B cell (primary cell): ENCODE measurements around the gene ANTXRL. TPM values are rescaled to one million over a fixed set of nuclear protein-coding genes. Genes with fewer than 3 reads are reported as not detected.

ENCODE experiments used
- ATAC-seq: fragments of 200-7000 bp; cut with Tn5 transposase; one replicate; pipeline ENCODE4 v1.10.0; 2021; ENCODE audit warnings: low read depth, mild to moderate bottlenecking, moderate number of reproducible peaks, moderate library complexity
- CTCF ChIA-PET: fragments of 350-600 bp; sonication (Branson Sonifier 250); formaldehyde crosslinking; loops from one replicate; lab custom pipeline; 2021; ENCODE audit warnings: antibody characterized with exemption, inconsistent platforms; lab: Charles Lee
- POLR2A ChIA-PET: fragments of 350-600 bp; sonication (Branson Sonifier 250); formaldehyde crosslinking; loops from one replicate; lab custom pipeline; 2021; ENCODE audit warnings: antibody characterized with exemption; lab: Charles Lee
- DNase-seq: peaks from one replicate; pipeline ENCODE4 v3.0.0; 2013
- H2AFZ ChIP-seq: 2 replicates; pipeline ENCODE4 v1.6.1; 2012; ENCODE audit warnings: mild to moderate bottlenecking, low read depth, low read length; ENCODE audit not compliant: insufficient read depth, poor library complexity, severe bottlenecking
- H3K27ac ChIP-seq, 2 donors: 1 replicate in 1 of 2; 2 replicates in 1 of 2; pipeline ENCODE4 v1.5.1; 2012 to 2013; ENCODE audit warnings: low read length in 2 of 2, mild to moderate bottlenecking in 2 of 2, moderate library complexity in 1 of 2
- H3K27me3 ChIP-seq, 4 experiments: fragments of 200-600 bp in 1 of 4; sonication (generic) in 1 of 4; replicated peaks in 1 of 4; 1 replicate in 2 of 4; 2 replicates in 2 of 4; pipeline versions ENCODE4 v1.6.1 to v1.7.0; 2013 to 2016; ENCODE audit warnings: low read length in 3 of 4, mild to moderate bottlenecking in 2 of 4, mixed read lengths in 1 of 4, moderate library complexity in 1 of 4; ENCODE audit not compliant: insufficient read depth in 4 of 4, control insufficient read depth in 3 of 4; ENCODE audit errors: control extremely low read depth in 1 of 4
- H3K36me3 ChIP-seq, 2 experiments: replicated peaks in 1 of 2; 1 replicate in 1 of 2; 2 replicates in 1 of 2; pipeline versions ENCODE4 v1.6.1 to v1.7.1; 2013; ENCODE audit warnings: low read length in 1 of 2; ENCODE audit not compliant: insufficient read depth in 2 of 2, control insufficient read depth in 1 of 2; ENCODE audit errors: control extremely low read depth in 1 of 2, extremely low read depth in 1 of 2
- H3K4me1 ChIP-seq, 2 donors: fragments of 200-600 bp in 1 of 2; sonication (generic) in 1 of 2; 1 replicate in 1 of 2; 2 replicates in 1 of 2; pipeline versions ENCODE4 v1.5.1 to v1.6.1; 2013 to 2017; ENCODE audit warnings: low read length in 2 of 2; ENCODE audit not compliant: control insufficient read depth in 2 of 2, insufficient read depth in 2 of 2
- H3K4me2 ChIP-seq: replicated peaks from 2 replicates; pipeline ENCODE3; 2012; ENCODE audit warnings: mild to moderate bottlenecking, low read depth, low read length; ENCODE audit not compliant: poor library complexity, severe bottlenecking
- H3K4me3 ChIP-seq, 5 experiments: fragments of 200-600 bp in 1 of 5; sonication (generic) in 1 of 5; 1 replicate in 3 of 5; 2 replicates in 2 of 5; pipeline versions ENCODE4 v1.5.1 to v1.7.0; 2011 to 2016; ENCODE audit warnings: low read length in 4 of 5, mild to moderate bottlenecking in 4 of 5, low read depth in 2 of 5, control low read depth in 1 of 5, moderate library complexity in 1 of 5; ENCODE audit not compliant: insufficient read depth in 1 of 5; ENCODE audit errors: control extremely low read depth in 1 of 5, extremely low read depth in 1 of 5
- H3K79me2 ChIP-seq: fragments of 200-600 bp; sonication (generic); one replicate; pipeline ENCODE4 v1.6.0; 2016; ENCODE audit warnings: low read length; ENCODE audit not compliant: control insufficient read depth, insufficient read depth
- H3K9ac ChIP-seq: fragments of 200-600 bp; sonication (generic); 2 replicates; pipeline ENCODE4 v1.6.1; 2017; ENCODE audit warnings: mild to moderate bottlenecking, low read length, moderate library complexity
- H3K9me3 ChIP-seq, 3 donors: one replicate each; pipeline versions ENCODE4 v1.6.1 to v1.7.1; 2013; ENCODE audit warnings: low read length in 2 of 3; ENCODE audit not compliant: control insufficient read depth in 2 of 3, insufficient read depth in 1 of 3; ENCODE audit errors: control extremely low read depth in 1 of 3
- H4K20me1 ChIP-seq: 2 replicates; pipeline ENCODE4 v1.6.0; 2012; ENCODE audit warnings: mild to moderate bottlenecking, low read length; ENCODE audit not compliant: insufficient read depth, control insufficient read depth, poor library complexity, severe bottlenecking
- H3K27ac Mint-ChIP-seq: one replicate; pipeline ENCODE4 v1.8.0; 2021; ENCODE audit warnings: mixed read lengths
- H3K27me3 Mint-ChIP-seq: one replicate; pipeline ENCODE4 v1.8.0; 2021; ENCODE audit warnings: mixed read lengths
- H3K4me1 Mint-ChIP-seq: one replicate; pipeline ENCODE4 v1.8.0; 2021; ENCODE audit warnings: mixed read lengths
- H3K4me3 Mint-ChIP-seq: one replicate; pipeline ENCODE4 v1.8.0; 2021; ENCODE audit warnings: mixed read lengths
- H3K9me3 Mint-ChIP-seq: one replicate; pipeline ENCODE4 v1.8.0; 2022; ENCODE audit warnings: mixed read lengths; ENCODE audit not compliant: insufficient read depth
- CTCF ChIP-seq: fragments of 200-600 bp; IDR thresholded peaks from one replicate; pipeline ENCODE4 v1.8.0; 2022; ENCODE audit warnings: antibody characterized with exemption, mild to moderate bottlenecking
- EZH2 ChIP-seq: IDR thresholded peaks from 2 replicates; pipeline ENCODE4 v1.6.1; 2012; ENCODE audit warnings: borderline replicate concordance, low read depth, mild to moderate bottlenecking, moderate library complexity, low read length; ENCODE audit not compliant: insufficient read depth, poor library complexity, severe bottlenecking
- WGBS: methylation state at CpG from one replicate; pipeline ENCODE4 v1.1.5; 2013; ENCODE audit warnings: missing lambda C conversion rate; ENCODE audit not compliant: insufficient coverage; 5-methylcytosine and 5-hydroxymethylcytosine counted together
- intact Hi-C: fragments of 100-400 bp; cut with micrococcal nuclease; formaldehyde crosslinking; loops from one replicate; pipeline ENCODE4 v1.10.0; 2022
- polyA plus RNA-seq: library from polyadenylated mRNA; depleted of rRNA; stranded (reverse); fragments of >200 nt; gene quantifications from 2 replicates; pipeline ENCODE4 v1.2.3, GENCODE V29; 2012
- total RNA-seq, 2 donors: library from RNA; stranded (reverse); fragments of 120-200 nt in 1 of 2; gene quantifications; 1 replicate in 1 of 2; 2 replicates in 1 of 2; pipeline versions ENCODE4 v1.2.3 to v1.2.4, GENCODE V29; 2013 to 2022

Gene ANTXRL
- total and polyA plus RNA-seq, 2 donors (not counting 1 experiment from before 2014, with no cell fraction given), result not detected

GRCh38 chr10:46273506-46274477, 13.0 kb upstream of the ANTXRL start:
- intact Hi-C loops, result no loop called here
- H3K4me3 ChIP-seq, result no peak overlapping the region
- WGBS, result 96% methylated on average over 5 of the region's 9 CpGs
- Mint-ChIP-seq H3K27ac (no peak overlapping the region), H3K27me3 (peaks cover 7% of the 10 kb centered on the region), H3K9me3 (no peaks in the 10 kb centered on the region), H3K4me1 (peaks cover 6% of the 10 kb centered on the region), H3K4me3 (no peak overlapping the region)
- H3K4me1 ChIP-seq, result peaks cover 39 to 41% of the 10 kb centered on the region in 2 donors
- POLR2A ChIA-PET, result no interaction called here
- DNase-seq (no peak), ATAC-seq (no peak)
- CTCF ChIA-PET, result no interaction called here
- no peak overlapping the region for H3K4me2 ChIP-seq
- TF ChIP-seq EZH2 (no peak), CTCF (no peak)
- no peaks in the 10 kb centered on the region for H3K27me3 ChIP-seq
- no peak overlapping the region for H3K9ac ChIP-seq
- H2AFZ ChIP-seq, result no peak overlapping the region
- H3K36me3 ChIP-seq, result no peaks in the 10 kb centered on the region
- no peaks in the 10 kb centered on the region for H4K20me1 ChIP-seq
- peaks cover 11% of the 10 kb centered on the region for H3K79me2 ChIP-seq
- H3K9me3 ChIP-seq, result peaks cover 0 to 7% (median 0%) of the 10 kb centered on the region in 3 donors
- H3K27ac ChIP-seq, result no peak overlapping the region

GRCh38 chr10:46277840-46278239, 9.0 kb upstream of the ANTXRL start:
- H3K79me2 ChIP-seq, result peaks cover under 1% of the 10 kb centered on the region
- H3K4me2 ChIP-seq, result no peak overlapping the region
- H2AFZ ChIP-seq, result no peak overlapping the region
- ChIA-PET CTCF (no interaction called here), POLR2A (no interaction called here)
- intact Hi-C loops, result no loop called here
- DNase-seq (no peak), ATAC-seq (no peak)
- H3K4me3 ChIP-seq, result no peak overlapping the region
- H3K36me3 ChIP-seq, result no peaks in the 10 kb centered on the region
- Mint-ChIP-seq H3K27me3 (peaks cover 20% of the 10 kb centered on the region), H3K4me3 (no peak overlapping the region), H3K4me1 (peaks cover 6% of the 10 kb centered on the region), H3K27ac (no peak overlapping the region), H3K9me3 (no peaks in the 10 kb centered on the region)
- TF ChIP-seq CTCF (no peak), EZH2 (no peak)
- H3K27me3 ChIP-seq, result peaks cover 0 to 8% (median 0%) of the 10 kb centered on the region in 4 experiments
- no CpG with 5 or more reads among the region's 2 CpGs for WGBS
- H3K27ac ChIP-seq, result no peak overlapping the region
- no peaks in the 10 kb centered on the region for H4K20me1 ChIP-seq
- no peak overlapping the region for H3K9ac ChIP-seq
- no peaks in the 10 kb centered on the region for H3K9me3 ChIP-seq
- H3K4me1 ChIP-seq, result peaks cover 4 to 6% of the 10 kb centered on the region in 2 donors
